Right renal cortex interstitium (tissue), 3 donors: ENCODE measurements around the gene INTS15. TPM values are rescaled to one million over a fixed set of nuclear protein-coding genes. Genes with fewer than 3 reads are reported as not detected.
"Not testable (repeated sequence)": the region's sequence is repeated elsewhere in the genome, so short reads cannot be mapped to it uniquely, and the experiment has no call there.

ENCODE experiments used
- DNase-seq, 3 donors: peaks; one replicate each; pipeline ENCODE4 v3.0.0-alpha.2; 2013; ENCODE audit warnings: low read depth in 3 of 3, low spot score in 2 of 3
- polyA plus RNA-seq, 3 donors: library from polyadenylated mRNA; unstranded; fragments of 120-200 nt; gene quantifications; one replicate each; pipeline ENCODE4 v1.2.1, GENCODE V29; 2013; ENCODE audit not compliant: insufficient read length in 3 of 3

INTS15 gene
- polyA plus RNA-seq, 3 donors: 29.8 to 32.8 (median 31.1) TPM

- DNase-seq: no peak
Measured at GRCh38 chr7:6616854-6617643, 27.2 kb downstream of the INTS15 start.

- DNase-seq: no peak
Measured at GRCh38 chr7:6618621-6619020, 28.8 kb downstream of the INTS15 start.

GRCh38 chr7:6619961-6620360, 30.1 kb downstream of the INTS15 start:
- DNase-seq: no peak

GRCh38 chr7:6621195-6622133, 31.6 kb downstream of the INTS15 start:
- DNase-seq: no peak

- no peak for DNase-seq
Measured at GRCh38 chr7:6622134-6622710, 32.4 kb downstream of the INTS15 start.

GRCh38 chr7:6623589-6624245, 33.9 kb downstream of the INTS15 start:
- DNase-seq: no peak

GRCh38 chr7:6624246-6624611, 34.4 kb downstream of the INTS15 start:
- no peak for DNase-seq

- no peak for DNase-seq
Measured at GRCh38 chr7:6628045-6628444, 38.2 kb downstream of the INTS15 start.

- DNase-seq: no peak
Measured at GRCh38 chr7:6630007-6630849, 40.4 kb downstream of the INTS15 start.

GRCh38 chr7:6631605-6632004, 41.8 kb downstream of the INTS15 start:
- DNase-seq: no peak

- DNase-seq: no peak
Measured at GRCh38 chr7:6634021-6634420, 44.2 kb downstream of the INTS15 start.

GRCh38 chr7:6634971-6635370, 45.1 kb downstream of the INTS15 start:
- DNase-seq: not testable (repeated sequence)

- no peak for DNase-seq
Measured at GRCh38 chr7:6636741-6637543, 47.1 kb downstream of the INTS15 start, which contains the start of gene ZNF316. ZNF316 (plus strand) TSS chr7:6637318; CDS start chr7:6642410, 5,092 bp downstream.

GRCh38 chr7:6637544-6638229, 47.9 kb downstream of the INTS15 start:
- no peak for DNase-seq

- no peak for DNase-seq
Measured at GRCh38 chr7:6639032-6639431, 49.2 kb downstream of the INTS15 start.

GRCh38 chr7:6639627-6640026, 49.8 kb downstream of the INTS15 start:
- no peak for DNase-seq

- DNase-seq: no peak
Measured at GRCh38 chr7:6640246-6640721, 50.5 kb downstream of the INTS15 start.

- no peak for DNase-seq
Measured at GRCh38 chr7:6641305-6642035, 51.6 kb downstream of the INTS15 start.
